HepG2 (cell line): ENCODE data around the gene GLCE. TPM values are rescaled to one million over a fixed set of nuclear protein-coding genes. Genes with fewer than 3 reads are reported as not detected.

Source experiments
- AKAP8 ChIP-seq: sonication (generic); formaldehyde crosslinking; IDR thresholded peaks from 2 replicates; pipeline ENCODE4 v1.5.1; 2020; ENCODE audit warnings: mild to moderate bottlenecking, missing genetic modification reagents
- GABPB1 ChIP-seq: IDR thresholded peaks from 2 replicates; pipeline ENCODE4 v1.6.1; 2016; ENCODE audit warnings: mild to moderate bottlenecking, missing genetic modification reagents, moderate library complexity, missing compliant biosample characterization
- HOXA9 ChIP-seq: sonication (generic); formaldehyde crosslinking; IDR thresholded peaks from 2 replicates; pipeline ENCODE4 v1.8.1; 2022; ENCODE audit warnings: missing genetic modification reagents, mild to moderate bottlenecking, moderate library complexity, borderline replicate concordance
- MYNN ChIP-seq: sonication (generic); formaldehyde crosslinking; IDR thresholded peaks from 2 replicates; pipeline ENCODE4 v1.4.0; 2020; ENCODE audit warnings: mild to moderate bottlenecking, low read depth, missing genetic modification reagents
- NFKBIZ ChIP-seq: IDR thresholded peaks from 2 replicates; pipeline ENCODE4 v1.6.1; 2018; ENCODE audit warnings: missing genetic modification reagents, missing compliant biosample characterization
- NRL ChIP-seq: sonication (generic); formaldehyde crosslinking; IDR thresholded peaks from 2 replicates; pipeline ENCODE4 v1.5.0; 2020; ENCODE audit warnings: missing genetic modification reagents, mild to moderate bottlenecking, moderate library complexity, borderline replicate concordance
- PLRG1 ChIP-seq: fragments of 450-650 bp; conservative IDR thresholded peaks from 2 replicates; pipeline ENCODE4 v1.6.1; 2016
- TOPORS ChIP-seq: sonication (generic); formaldehyde crosslinking; IDR thresholded peaks from 2 replicates; pipeline ENCODE4 v1.8.0; 2023; ENCODE audit warnings: mild to moderate bottlenecking, missing genetic modification reagents
- ZMYM2 ChIP-seq: sonication (generic); formaldehyde crosslinking; IDR thresholded peaks from 2 replicates; pipeline ENCODE4 v1.8.0; 2022; ENCODE audit warnings: mild to moderate bottlenecking, missing genetic modification reagents
- polyA plus RNA-seq, 8 experiments: library from polyadenylated mRNA; depleted of rRNA in 3 of 8; stranded (reverse) in 7 of 8; unstranded in 1 of 8; fragments of >200 nt; fragmentation: Illumina TruSeq in 4 of 8; extraction: Trizol in 4 of 8; gene quantifications; 2 replicates each; pipeline versions ENCODE4 v1.2.1 to v1.2.3, GENCODE V29; 2011 to 2016; ENCODE audit warnings: low read depth in 4 of 8, missing spikeins in 1 of 8, mixed read lengths in 1 of 8; ENCODE audit not compliant: insufficient read depth in 1 of 8
- total RNA-seq, 5 experiments: library from RNA; depleted of rRNA; stranded (reverse); fragments of >200 nt; fragmentation: Illumina TruSeq; extraction: Trizol; gene quantifications; 2 replicates each; pipeline ENCODE4 v1.2.3, GENCODE V29; 2016; ENCODE audit warnings: low read depth in 1 of 5
- TF ChIP-seq, protein P1 (sequence below): sonication (generic); formaldehyde crosslinking; IDR thresholded peaks from 2 replicates; pipeline ENCODE4 v1.4.0; 2020; ENCODE audit warnings: mild to moderate bottlenecking, low read depth, missing genetic modification reagents
- TF ChIP-seq, protein P2 (sequence below): sonication (generic); formaldehyde crosslinking; IDR thresholded peaks from 2 replicates; pipeline ENCODE4 v1.4.0; 2020; ENCODE audit warnings: low read depth, mild to moderate bottlenecking, missing genetic modification reagents
- TF ChIP-seq, protein P3 (sequence below): IDR thresholded peaks from 2 replicates; pipeline ENCODE4 v1.6.1; 2016; ENCODE audit warnings: missing biosample characterization, missing genetic modification reagents, low read depth
- TF ChIP-seq, protein P4 (sequence below): sonication (generic); formaldehyde crosslinking; IDR thresholded peaks from 2 replicates; pipeline ENCODE4 v1.8.1; 2023; ENCODE audit warnings: missing genetic modification reagents, inconsistent platforms, borderline replicate concordance
- TF ChIP-seq, protein P5 (sequence below): sonication (generic); formaldehyde crosslinking; IDR thresholded peaks from 2 replicates; pipeline ENCODE4 v1.4.0; 2020; ENCODE audit warnings: missing genetic modification reagents, borderline replicate concordance
- TF ChIP-seq, protein P6 (sequence below): sonication (generic); formaldehyde crosslinking; IDR thresholded peaks from 2 replicates; pipeline ENCODE4 v1.8.0; 2022; ENCODE audit warnings: missing genetic modification reagents, mild to moderate bottlenecking, moderate library complexity, borderline replicate concordance
- TF ChIP-seq, protein P7 (sequence below): sonication (generic); formaldehyde crosslinking; conservative IDR thresholded peaks from 2 replicates; pipeline ENCODE4 v1.4.0; 2020; ENCODE audit warnings: missing genetic modification reagents

The GLCE gene
- total and polyA plus RNA-seq, 2 of the 13 experiments (the other 11 are each of a cell fraction or from before 2014, with no cell fraction given): 12.9 to 23.4 TPM

DNA sequence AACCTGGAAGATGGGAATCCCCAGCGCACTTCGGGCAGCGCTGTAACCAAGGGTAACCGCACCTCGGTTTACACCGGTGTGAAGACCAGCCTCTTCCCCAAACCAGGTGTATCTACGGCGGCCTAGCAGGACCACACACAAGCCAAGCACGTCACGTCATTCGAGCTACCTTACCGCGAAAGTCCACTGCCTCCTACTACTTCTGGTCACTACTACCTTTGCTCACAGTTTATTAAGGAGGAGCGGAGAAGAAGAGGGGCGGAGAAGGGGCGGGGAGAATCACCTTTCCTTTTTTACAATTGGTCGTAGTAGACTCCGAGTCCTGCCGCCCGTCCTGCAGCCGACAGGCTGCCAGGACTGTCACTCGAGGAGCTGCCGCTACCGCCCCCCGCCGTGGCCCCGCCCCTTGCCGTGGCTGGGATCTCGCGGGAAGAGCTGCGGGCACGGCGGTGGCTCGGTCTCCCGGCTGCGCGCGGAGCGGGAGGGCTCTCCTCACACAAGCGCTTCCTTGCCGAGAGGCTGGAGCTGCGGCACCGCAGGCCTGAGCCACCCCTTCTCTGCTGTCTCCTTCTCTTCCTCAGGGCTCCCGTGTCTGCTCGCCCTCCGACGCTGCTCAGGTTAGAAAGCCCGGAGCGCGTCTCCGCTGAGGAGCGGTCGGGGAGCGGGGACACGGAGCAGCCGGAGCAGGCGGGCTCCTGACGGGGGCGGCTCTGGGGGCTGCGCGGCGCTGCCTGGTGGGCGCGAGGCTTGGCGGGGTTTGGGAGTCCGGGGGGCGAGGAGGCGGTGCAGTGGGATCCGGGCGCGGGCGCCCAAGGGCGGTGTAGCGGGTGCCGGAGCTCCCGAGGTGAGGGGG lies at the start of gene GLCE (continued):
- TF ChIP-seq, protein P1, sequence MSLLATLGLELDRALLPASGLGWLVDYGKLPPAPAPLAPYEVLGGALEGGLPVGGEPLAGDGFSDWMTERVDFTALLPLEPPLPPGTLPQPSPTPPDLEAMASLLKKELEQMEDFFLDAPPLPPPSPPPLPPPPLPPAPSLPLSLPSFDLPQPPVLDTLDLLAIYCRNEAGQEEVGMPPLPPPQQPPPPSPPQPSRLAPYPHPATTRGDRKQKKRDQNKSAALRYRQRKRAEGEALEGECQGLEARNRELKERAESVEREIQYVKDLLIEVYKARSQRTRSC: no peak
- TF ChIP-seq, protein P2, sequence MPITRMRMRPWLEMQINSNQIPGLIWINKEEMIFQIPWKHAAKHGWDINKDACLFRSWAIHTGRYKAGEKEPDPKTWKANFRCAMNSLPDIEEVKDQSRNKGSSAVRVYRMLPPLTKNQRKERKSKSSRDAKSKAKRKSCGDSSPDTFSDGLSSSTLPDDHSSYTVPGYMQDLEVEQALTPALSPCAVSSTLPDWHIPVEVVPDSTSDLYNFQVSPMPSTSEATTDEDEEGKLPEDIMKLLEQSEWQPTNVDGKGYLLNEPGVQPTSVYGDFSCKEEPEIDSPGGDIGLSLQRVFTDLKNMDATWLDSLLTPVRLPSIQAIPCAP (CRISPR knock-in tag): no peak
- TF ChIP-seq, protein P3, sequence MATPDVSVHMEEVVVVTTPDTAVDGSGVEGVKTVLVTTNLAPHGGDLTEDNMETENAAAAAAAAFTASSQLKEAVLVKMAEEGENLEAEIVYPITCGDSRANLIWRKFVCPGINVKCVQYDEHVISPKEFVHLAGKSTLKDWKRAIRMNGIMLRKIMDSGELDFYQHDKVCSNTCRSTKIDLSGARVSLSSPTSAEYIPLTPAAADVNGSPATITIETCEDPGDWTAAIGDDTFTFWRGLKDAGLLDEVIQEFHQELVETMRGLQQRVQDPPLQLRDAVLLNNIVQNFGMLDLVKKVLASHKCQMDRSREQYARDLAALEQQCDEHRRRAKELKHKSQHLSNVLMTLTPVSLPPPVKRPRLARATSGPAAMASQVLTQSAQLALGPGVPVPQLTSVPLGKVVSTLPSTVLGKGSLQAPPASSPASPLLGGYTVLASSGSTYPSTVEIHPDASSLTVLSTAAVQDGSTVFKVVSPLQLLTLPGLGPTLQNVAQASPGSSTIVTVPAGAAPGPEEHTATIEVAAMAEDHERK (CRISPR knock-in tag): no peak
- TF ChIP-seq, protein P4, sequence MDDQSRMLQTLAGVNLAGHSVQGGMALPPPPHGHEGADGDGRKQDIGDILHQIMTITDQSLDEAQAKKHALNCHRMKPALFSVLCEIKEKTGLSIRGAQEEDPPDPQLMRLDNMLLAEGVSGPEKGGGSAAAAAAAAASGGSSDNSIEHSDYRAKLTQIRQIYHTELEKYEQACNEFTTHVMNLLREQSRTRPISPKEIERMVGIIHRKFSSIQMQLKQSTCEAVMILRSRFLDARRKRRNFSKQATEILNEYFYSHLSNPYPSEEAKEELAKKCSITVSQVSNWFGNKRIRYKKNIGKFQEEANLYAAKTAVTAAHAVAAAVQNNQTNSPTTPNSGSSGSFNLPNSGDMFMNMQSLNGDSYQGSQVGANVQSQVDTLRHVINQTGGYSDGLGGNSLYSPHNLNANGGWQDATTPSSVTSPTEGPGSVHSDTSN (CRISPR knock-in tag): no peak
- TF ChIP-seq PLRG1 (no peak), ZMYM2 (CRISPR knock-in tag) (no peak), GABPB1 (peak; percentile 81; the same call in 1 of the 2 replicates), TOPORS (CRISPR knock-in tag) (no peak), HOXA9 (CRISPR knock-in tag) (peak; percentile 76; the same call in 1 of the 2 replicates), NRL (CRISPR knock-in tag) (no peak), NFKBIZ (no peak), AKAP8 (CRISPR knock-in tag) (no peak), MYNN (CRISPR knock-in tag) (no peak; the same call in 1 of the 2 replicates)
- TF ChIP-seq, protein P5, sequence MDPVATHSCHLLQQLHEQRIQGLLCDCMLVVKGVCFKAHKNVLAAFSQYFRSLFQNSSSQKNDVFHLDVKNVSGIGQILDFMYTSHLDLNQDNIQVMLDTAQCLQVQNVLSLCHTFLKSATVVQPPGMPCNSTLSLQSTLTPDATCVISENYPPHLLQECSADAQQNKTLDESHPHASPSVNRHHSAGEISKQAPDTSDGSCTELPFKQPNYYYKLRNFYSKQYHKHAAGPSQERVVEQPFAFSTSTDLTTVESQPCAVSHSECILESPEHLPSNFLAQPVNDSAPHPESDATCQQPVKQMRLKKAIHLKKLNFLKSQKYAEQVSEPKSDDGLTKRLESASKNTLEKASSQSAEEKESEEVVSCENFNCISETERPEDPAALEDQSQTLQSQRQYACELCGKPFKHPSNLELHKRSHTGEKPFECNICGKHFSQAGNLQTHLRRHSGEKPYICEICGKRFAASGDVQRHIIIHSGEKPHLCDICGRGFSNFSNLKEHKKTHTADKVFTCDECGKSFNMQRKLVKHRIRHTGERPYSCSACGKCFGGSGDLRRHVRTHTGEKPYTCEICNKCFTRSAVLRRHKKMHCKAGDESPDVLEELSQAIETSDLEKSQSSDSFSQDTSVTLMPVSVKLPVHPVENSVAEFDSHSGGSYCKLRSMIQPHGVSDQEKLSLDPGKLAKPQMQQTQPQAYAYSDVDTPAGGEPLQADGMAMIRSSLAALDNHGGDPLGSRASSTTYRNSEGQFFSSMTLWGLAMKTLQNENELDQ (CRISPR knock-in tag): no peak
- TF ChIP-seq, protein P6, sequence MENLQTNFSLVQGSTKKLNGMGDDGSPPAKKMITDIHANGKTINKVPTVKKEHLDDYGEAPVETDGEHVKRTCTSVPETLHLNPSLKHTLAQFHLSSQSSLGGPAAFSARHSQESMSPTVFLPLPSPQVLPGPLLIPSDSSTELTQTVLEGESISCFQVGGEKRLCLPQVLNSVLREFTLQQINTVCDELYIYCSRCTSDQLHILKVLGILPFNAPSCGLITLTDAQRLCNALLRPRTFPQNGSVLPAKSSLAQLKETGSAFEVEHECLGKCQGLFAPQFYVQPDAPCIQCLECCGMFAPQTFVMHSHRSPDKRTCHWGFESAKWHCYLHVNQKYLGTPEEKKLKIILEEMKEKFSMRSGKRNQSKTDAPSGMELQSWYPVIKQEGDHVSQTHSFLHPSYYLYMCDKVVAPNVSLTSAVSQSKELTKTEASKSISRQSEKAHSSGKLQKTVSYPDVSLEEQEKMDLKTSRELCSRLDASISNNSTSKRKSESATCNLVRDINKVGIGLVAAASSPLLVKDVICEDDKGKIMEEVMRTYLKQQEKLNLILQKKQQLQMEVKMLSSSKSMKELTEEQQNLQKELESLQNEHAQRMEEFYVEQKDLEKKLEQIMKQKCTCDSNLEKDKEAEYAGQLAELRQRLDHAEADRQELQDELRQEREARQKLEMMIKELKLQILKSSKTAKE (CRISPR knock-in tag): no peak
- TF ChIP-seq, protein P7, sequence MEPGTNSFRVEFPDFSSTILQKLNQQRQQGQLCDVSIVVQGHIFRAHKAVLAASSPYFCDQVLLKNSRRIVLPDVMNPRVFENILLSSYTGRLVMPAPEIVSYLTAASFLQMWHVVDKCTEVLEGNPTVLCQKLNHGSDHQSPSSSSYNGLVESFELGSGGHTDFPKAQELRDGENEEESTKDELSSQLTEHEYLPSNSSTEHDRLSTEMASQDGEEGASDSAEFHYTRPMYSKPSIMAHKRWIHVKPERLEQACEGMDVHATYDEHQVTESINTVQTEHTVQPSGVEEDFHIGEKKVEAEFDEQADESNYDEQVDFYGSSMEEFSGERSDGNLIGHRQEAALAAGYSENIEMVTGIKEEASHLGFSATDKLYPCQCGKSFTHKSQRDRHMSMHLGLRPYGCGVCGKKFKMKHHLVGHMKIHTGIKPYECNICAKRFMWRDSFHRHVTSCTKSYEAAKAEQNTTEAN: no peak
